GM21390 (cell line): ENCODE measurements around the gene ICA1.

ENCODE experiments used
- ATAC-seq: cut with Tn5 transposase; IDR thresholded peaks from one replicate; pipeline ENCODE4 v1.9.1; 2021; ENCODE audit not compliant: unreplicated experiment

The ICA1 gene

GRCh38 chr7:8228766-8229674 is 32.9 kb downstream of the ICA1 start:
- ATAC-seq: no peak

DNA sequence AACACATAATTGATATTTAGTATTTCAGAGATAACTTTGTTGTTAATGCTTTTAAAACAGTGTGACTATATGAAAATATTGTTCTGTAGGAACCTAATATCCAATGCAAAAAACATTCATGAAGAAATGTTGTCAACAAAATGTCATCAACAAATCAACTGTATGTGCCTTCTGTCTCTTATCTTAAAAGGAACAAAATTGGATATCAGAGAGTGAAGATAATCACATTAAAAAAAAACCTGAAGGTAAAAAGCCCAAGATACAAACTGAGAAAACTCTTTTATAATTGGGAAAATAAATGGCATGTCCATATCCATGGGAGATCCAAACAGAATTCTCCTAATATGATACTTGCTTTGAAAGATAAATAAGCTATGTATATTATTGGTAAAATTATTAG is 33.9 kb downstream of the ICA1 start:
- ATAC-seq: no peak

DNA sequence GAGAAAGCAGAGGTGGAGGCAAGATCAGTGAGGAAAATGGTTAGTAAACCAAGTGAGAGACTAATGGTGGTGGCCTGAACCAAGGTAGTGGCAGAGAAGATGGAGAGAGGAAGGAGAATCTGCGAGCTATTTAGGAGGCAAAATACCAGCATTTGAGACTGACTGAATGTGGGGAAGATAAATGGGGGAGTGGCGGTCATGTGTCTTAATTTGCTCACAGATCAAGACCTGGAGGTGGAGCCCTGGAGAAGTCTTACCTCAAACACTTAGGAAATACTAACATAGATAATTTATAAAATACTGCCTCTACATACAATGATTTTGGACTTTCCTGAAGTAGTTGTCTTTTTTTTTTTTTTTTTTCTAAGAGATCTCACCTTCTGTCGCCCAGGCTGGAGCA is 34.7 kb downstream of the ICA1 start:
- ATAC-seq: no peak

GRCh38 chr7:8226501-8226900 is 35.5 kb downstream of the ICA1 start:
- ATAC-seq: no peak

DNA sequence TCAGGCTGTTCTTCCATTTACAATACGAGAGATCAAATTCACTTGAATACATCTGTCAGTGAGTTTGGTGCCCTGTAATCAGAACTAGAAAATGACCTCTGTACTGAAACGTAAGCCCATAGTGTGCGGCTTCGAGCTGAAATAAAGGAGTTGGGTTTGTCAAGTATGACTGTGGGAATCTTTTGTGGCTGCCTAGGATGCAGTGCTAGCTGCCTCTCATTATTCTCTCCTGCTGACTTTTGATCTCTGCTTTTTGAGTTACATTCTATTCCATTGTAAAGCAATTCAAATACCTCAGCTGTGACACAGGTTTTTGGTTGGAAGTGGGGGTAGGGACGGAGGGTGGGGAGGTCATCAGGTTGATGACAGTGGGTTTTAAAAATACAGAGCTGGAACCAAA is 40.4 kb downstream of the ICA1 start:
- ATAC-seq: no peak

DNA sequence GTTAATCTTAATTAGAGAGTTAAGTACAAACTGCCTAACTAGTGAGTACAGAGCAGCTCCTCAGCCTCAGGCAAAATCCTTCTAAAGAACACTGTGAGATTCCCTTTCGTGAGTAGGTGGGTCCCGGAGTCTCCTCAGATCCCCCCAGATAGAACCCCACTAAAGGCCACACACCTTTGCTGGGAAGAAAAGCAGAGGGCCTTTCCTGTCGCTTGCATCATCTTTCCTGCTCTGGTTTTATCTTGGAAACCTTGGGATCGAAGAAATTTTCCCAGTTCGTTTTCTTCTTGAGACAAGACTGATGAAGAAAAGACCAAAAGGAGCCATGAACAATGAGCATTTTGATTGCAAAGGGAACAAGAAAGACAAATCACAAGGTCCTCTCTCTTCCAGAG is 40.9 kb downstream of the ICA1 start:
- ATAC-seq: no peak

DNA sequence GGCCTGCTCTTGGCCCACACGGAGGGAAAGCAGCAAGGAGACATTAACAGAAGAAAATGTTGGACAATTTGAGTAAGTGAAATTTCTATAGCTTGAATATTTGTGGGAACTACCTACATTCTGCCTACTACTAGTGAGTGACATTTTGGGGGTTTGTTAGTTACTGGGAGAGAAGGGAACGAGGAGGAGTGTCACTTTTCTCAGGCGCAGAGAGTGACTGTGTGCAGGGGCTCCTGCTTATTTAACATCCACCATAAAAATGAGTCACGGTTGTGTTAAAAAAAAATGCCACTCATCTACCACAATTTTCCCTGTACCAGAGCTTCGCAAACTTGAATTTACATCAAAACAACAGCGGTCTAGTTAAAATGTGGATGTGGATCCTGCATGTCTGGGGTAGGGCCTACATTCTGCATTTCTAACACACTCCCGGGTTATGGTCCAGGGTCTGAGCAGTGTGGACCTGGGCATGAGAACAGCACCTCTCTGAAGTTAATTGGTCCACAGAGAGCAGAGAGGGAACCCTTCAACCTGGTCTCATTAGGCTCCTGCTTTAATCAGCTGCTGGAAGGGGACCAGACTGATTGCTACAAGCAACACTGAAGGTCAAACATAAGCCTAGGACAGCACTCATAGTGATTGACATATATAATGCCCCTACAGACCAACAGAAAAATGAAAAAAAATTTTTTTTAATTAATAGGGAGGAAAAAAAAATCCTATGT is 41.4 kb downstream of the ICA1 start:
- ATAC-seq: no peak

- no peak for ATAC-seq
Observed at GRCh38 chr7:8217200-8218068, 44.5 kb downstream of the ICA1 start.

GRCh38 chr7:8216334-8216690 is 45.7 kb downstream of the ICA1 start:
- ATAC-seq: no peak

DNA sequence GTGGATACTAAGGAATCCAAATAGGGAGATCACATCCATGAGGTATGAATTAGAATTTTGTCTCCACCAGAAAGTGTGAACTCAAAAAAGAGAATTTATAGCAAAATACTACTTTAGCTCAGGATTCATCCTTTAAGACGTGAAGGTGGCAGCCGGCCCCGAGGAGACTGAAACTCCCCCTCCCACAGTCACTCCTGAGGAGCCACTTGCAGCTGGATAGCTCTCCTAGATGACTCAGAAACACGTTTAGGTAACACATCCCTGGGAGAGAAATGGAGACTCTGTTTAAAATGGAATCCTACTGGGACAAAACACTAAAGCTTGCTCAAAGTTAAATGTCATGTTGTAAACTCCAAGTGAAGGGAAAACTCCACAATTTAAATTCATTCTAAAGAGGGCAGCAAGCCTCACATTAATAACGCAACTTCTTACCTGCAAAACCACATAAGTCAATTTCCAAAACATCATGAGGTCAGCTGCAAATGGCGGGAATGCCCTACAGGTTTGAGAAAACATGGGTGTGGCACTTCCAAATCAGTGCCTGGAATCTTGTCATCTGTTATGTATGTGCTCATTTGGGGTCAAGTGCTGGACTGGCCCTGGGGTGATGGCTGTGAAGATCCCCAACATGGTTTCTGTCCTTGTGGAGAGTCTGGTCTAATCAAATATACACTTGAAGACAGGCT is 46.2 kb downstream of the ICA1 start:
- ATAC-seq: no peak

DNA sequence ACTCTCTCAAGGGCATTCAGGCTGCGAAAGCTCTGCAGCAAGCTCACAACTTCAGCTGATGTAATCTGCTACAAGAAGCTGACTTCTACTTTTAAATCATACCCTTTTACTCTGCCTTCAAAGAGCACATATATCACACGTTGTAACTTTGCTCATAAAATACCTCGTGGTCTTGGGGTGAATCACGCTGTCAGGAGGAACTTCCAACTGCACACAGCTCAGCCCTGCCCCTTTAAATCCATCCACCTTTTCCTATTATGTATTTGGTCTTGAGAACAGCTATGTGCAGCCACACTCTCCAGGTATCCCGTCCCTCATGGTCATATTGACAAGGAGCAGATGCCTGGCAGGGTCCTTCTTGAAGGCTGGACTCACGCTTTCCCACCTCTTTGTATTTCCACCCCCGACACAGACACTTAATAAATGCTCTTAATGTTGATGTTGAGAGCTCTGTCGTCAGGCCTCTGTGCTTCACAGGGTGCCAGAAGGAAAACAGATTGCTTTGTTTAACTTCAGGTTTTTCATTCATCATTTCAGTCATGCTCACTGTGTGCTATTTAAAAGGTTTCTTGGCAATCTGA is 47.6 kb downstream of the ICA1 start:
- no peak for ATAC-seq

GRCh38 chr7:8213381-8213780 is 48.6 kb downstream of the ICA1 start:
- ATAC-seq: no peak

DNA sequence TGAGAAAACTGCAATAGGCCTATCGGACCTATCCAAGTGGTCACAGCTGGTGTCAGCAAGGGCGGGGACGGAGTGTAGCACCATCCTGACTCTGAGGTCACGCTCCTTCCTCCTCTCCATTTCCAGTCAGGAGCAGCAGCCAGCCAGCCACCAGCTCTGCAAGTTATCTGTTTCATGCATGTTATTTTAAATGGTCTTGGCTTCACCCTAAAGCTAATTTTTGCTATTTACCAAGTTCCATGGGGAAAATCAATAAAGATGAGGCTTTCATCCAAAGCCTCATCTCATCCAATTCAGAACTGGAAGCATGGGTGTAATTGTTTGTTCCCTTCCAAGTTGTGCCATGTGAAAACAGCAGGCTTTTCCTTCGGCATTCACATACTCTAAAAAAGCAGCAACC is 49.3 kb downstream of the ICA1 start:
- ATAC-seq: no peak

DNA sequence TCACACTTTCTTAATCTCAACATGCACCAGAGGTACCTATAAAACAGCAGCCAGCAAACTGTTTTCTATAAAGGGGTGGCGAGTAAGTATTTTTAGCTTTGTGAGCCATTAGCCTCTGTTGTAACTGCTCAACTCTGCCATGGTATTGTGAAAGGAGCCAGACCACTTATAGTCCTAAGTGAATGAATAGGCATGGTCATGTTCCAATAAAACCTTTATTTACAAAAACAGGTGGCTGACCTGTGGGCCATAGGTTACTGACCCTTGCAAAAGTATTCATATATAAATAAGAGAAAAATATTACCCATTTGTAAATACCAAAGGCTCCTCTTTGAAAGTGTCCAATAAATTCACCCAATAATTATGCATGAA is 50.3 kb downstream of the ICA1 start:
- no peak for ATAC-seq

DNA sequence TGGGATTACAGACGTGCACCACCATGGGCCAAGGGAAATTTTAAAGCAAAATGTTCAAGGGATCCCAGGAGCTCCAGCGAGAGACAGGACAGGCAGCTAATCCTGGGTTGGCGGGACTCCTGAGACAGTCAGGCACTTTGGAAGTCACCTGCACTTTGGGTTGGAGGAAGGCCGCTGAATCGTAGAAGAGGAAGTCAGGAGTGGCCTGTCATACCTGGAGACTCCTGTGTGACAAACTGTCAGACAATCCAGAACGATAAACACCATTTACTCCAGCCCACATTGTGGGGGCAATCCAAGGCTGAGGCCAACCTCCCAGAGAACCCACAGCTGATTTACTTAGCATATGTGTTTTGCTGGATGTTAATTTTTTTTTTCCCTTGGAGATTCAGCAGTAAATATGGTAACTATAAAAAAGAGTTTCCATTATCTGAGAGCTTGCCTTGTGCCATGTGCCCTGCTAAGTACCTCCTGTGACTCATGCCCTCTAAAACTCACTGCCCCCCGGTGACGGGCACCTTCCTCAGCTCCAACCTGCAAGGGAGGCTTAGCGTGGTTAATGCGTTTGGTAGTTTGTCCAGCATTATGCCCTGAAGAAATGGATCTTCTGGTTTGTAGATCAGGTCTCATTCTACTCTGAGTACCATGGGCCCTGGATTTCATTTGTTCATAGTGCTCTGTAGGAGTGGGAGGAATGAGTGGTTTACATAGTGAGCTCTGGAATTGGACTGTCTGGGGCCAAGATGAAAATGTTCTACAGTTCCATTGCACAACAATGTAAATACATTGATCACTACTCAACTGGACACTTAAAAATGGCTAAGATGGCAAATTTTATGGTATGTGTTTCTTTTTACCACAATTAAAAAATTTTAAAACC is 50.9 kb downstream of the ICA1 start:
- no peak for ATAC-seq

DNA sequence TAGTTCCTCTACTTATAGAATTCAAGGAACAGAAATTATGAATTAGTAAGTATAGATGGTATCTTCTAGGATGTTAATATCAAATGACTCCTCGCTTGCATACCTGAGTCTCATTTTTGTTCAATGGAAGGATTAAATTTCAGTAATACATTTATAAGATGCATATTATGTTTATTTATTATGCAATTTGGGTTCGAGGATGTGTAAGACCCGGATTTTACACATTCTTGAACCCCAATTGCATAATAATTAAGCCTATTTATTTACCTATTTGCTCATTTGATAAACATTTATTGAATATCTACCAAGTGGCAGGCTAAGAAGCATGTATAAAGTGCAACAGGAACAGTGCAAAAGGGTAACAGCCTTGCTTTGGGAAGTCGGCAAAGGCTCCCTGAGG is 52.6 kb downstream of the ICA1 start:
- ATAC-seq: no peak

DNA sequence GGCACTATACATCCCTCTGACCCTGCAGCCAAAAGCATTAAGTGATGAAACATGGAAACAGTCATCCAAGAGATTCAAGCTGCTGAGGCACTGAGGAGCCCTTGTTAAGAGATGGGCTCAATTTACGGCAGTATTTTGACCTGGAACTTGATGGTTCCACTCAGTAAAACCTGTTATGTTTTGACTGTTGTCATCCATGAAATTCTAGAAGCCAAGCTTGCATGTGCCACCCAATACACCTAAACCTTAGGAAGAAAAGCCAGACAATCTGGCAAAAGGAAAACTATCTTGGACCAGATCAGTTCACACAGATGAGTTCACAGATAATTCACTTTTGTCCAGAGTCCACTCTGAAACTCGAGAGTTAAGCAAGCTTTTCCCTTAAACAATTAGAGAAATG is 53.2 kb downstream of the ICA1 start:
- ATAC-seq: no peak

GRCh38 chr7:8206956-8207355 is 55.0 kb downstream of the ICA1 start:
- no peak for ATAC-seq

DNA sequence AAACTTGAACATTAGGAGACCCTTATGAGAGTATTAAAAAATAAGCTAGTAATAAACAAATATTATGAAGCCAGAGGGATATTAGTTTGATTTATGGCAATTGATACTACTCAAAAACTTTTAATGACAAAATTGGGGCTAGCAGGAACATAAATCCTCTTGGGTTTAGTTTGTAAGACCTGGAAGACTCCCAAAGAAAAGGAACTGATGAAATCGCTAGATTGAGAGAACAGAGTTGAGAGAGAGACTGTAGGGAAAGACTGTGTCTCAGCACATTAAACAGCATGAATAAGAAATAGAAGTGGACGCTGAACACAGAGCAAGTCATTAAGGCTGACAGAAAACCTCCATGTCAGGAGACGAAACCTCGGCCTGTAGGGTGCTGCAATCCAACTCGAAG is 56.4 kb downstream of the ICA1 start:
- no peak for ATAC-seq

DNA sequence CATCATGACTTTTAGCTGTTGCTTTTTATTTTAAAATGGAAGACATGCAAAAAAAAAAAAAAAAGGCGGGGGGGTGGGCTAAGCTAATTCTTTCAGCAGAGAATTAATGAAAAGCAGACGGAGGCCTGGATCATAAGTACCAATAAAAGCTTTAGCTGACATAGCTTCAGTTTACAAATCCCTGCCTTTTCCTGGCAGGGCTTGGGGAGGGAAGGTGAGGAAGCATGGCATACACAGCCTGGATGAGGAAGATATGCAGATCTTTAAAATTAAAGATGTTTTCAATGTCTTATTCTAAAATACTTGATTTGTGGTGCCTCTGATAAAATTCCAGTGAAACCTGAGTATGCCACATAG is 57.0 kb downstream of the ICA1 start:
- no peak for ATAC-seq
